ENCODE results near the gene PLCD4. TPM values are rescaled to one million over a fixed set of nuclear protein-coding genes. Genes with fewer than 3 reads are reported as not detected.
A peak's percentile ranks its signal among the peaks of the same experiment; 100 is the strongest.

Gene PLCD4
- total and polyA plus RNA-seq, 2 experiments from 2014 or later, result 1.3 to 1.6 TPM

DNA sequence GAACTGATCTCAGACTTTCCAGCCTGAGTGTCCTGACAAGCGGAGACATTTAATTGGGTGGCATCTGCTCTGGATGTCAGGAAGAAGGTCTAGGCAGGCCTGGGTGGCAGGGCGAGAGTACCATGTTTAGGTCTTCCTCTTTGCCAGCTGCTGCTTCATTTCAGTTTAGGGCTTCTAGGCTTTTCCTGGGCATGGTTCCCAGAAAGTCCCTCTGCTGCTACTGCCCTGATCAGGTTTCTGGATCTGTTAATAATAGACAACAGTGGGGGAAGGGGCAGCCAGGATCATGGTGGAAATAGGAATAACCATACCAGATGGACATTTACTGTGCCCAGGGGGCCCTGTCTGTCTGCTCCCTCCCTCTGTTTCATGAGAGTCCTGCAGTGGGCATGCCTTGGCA lies 2.3 kb upstream of the PLCD4 start:
- Histone ChIP-seq H3K36me3 (ENCODE audit: low read depth) (no peaks in the 10 kb centered on the region), H3K27me3 (replicated peaks; ENCODE audit: insufficient read depth) (no peaks in the 10 kb centered on the region), H2AFZ (no peak overlapping the region), H3K4me1 (ENCODE audit: insufficient read depth) (peaks cover 18% of the 10 kb centered on the region), H3K9me2 (ENCODE audit: insufficient read depth) (no peaks in the 10 kb centered on the region), H4K20me1 (ENCODE audit: insufficient read depth) (no peaks in the 10 kb centered on the region), H3K4me2 (ENCODE audit: unreplicated experiment) (no peak overlapping the region), H3K27ac (no peak overlapping the region), H3K79me2 (ENCODE audit: insufficient read depth) (no peaks in the 10 kb centered on the region), H3K9me3 (ENCODE audit: low read depth) (no peaks in the 10 kb centered on the region), H3F3A (ENCODE audit: insufficient read depth) (peaks cover 23% of the 10 kb centered on the region; the same call in 1 of the 2 replicates), H3K4me3 (no peak overlapping the region), H3K9ac (no peak overlapping the region)
- TF ChIP-seq EZH2phosphoT487 (IDR thresholded peaks at IDR 0.05; ENCODE audit: insufficient read depth, low read depth) (no peak), EZH2 (IDR thresholded peaks at IDR 0.05; ENCODE audit: insufficient read depth, poor library complexity, severe bottlenecking) (no peak)
- peak; percentile 26 for DNase-seq
- 83 to 86% methylated on average over 2 of the region's 2 CpGs for WGBS, 2 experiments (ENCODE audit: low coverage in 1 of 2, low lambda C conversion rate in 2 of 2, missing lambda C conversion rate in 2 of 2)
- in situ Hi-C loops (cut with MboI), result no loop called here

DNA sequence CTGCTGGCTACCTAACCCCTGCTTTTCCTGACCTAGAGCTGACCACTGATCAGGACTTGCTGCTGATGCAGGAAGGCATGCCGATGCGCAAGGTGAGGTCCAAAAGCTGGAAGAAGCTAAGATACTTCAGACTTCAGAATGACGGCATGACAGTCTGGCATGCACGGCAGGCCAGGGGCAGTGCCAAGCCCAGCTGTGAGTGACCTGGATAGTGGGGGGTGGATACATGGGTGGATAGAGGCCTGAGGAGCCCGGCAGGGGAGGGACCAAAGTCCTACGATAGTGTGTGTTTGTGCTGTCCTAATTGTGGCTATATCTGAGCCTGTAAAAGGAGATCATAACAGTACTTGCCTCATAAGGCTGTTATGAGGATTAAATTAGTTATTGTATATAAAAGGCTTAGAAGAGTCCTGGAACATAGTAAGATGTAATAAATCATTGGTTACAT lies 8.2 kb downstream of the PLCD4 start:
- WGBS, 2 experiments (ENCODE audit: low coverage in 1 of 2, low lambda C conversion rate in 2 of 2, missing lambda C conversion rate in 2 of 2), result 39 to 43% methylated on average over 6 of the region's 6 CpGs
- Histone ChIP-seq H3K79me2 (ENCODE audit: insufficient read depth) (no peaks in the 10 kb centered on the region), H3F3A (ENCODE audit: insufficient read depth) (no peaks in the 10 kb centered on the region), H4K20me1 (ENCODE audit: insufficient read depth) (no peaks in the 10 kb centered on the region), H3K9ac (no peak overlapping the region), H3K9me2 (ENCODE audit: insufficient read depth) (no peaks in the 10 kb centered on the region), H3K4me2 (ENCODE audit: unreplicated experiment) (no peak overlapping the region), H3K4me3 (no peak overlapping the region), H2AFZ (no peak overlapping the region), H3K36me3 (ENCODE audit: low read depth) (no peaks in the 10 kb centered on the region), H3K27me3 (replicated peaks; ENCODE audit: insufficient read depth) (no peaks in the 10 kb centered on the region), H3K4me1 (ENCODE audit: insufficient read depth) (no peaks in the 10 kb centered on the region), H3K27ac (no peak overlapping the region), H3K9me3 (ENCODE audit: low read depth) (no peaks in the 10 kb centered on the region)
- TF ChIP-seq EZH2 (IDR thresholded peaks at IDR 0.05; ENCODE audit: insufficient read depth, poor library complexity, severe bottlenecking), result no peak
- DNase-seq, result peak; percentile 18
- in situ Hi-C loops (cut with MboI), result no loop called here

DNA sequence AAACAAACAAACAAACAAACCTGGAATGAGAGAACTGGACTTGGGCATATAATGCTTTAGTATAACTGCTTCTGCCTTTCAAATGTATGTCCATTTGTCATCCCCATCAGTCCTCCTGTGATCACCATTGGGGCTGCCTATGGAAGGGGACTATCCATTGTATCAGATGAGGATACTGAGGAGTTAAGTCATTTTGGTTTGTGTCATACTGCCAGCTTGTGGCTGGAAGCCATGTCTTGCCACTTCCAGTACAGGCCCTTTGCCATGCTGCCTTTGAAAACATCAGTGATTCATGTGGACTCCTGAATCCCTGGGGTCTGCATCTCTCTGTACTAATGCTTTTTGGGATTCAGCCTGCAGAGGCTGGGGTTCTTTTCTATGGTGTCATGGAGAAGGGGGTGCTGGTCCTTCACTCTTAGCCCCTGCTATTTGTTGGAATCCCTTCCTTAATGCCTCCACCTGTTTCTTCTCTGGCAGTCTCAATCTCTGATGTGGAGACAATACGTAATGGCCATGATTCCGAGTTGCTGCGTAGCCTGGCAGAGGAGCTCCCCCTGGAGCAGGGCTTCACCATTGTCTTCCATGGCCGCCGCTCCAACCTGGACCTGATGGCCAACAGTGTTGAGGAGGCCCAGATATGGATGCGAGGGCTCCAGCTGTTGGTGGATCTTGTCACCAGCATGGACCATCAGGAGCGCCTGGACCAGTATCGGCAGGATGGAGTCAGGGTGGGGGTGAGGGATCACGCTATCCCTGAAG lies 10.6 kb downstream of the PLCD4 start:
- Histone ChIP-seq H3F3A (ENCODE audit: insufficient read depth) (no peaks in the 10 kb centered on the region), H3K4me3 (no peak overlapping the region), H3K9me2 (ENCODE audit: insufficient read depth) (no peaks in the 10 kb centered on the region), H3K9me3 (ENCODE audit: low read depth) (no peaks in the 10 kb centered on the region), H4K20me1 (ENCODE audit: insufficient read depth) (no peaks in the 10 kb centered on the region), H2AFZ (no peak overlapping the region), H3K27me3 (replicated peaks; ENCODE audit: insufficient read depth) (no peaks in the 10 kb centered on the region), H3K9ac (no peak overlapping the region), H3K27ac (no peak overlapping the region), H3K36me3 (ENCODE audit: low read depth) (no peaks in the 10 kb centered on the region), H3K4me1 (ENCODE audit: insufficient read depth) (no peaks in the 10 kb centered on the region), H3K4me2 (ENCODE audit: unreplicated experiment) (no peak overlapping the region), H3K79me2 (ENCODE audit: insufficient read depth) (no peaks in the 10 kb centered on the region)
- TF ChIP-seq EZH2phosphoT487 (IDR thresholded peaks at IDR 0.05; ENCODE audit: insufficient read depth, low read depth) (no peak), EZH2 (IDR thresholded peaks at IDR 0.05; ENCODE audit: insufficient read depth, poor library complexity, severe bottlenecking) (no peak)
- 86 to 88% methylated on average over 9 of the region's 9 CpGs for WGBS, 2 experiments (ENCODE audit: low coverage in 1 of 2, low lambda C conversion rate in 2 of 2, missing lambda C conversion rate in 2 of 2)
- in situ Hi-C loops (cut with MboI), result no loop called here
- peak; percentile 17 for DNase-seq

DNA sequence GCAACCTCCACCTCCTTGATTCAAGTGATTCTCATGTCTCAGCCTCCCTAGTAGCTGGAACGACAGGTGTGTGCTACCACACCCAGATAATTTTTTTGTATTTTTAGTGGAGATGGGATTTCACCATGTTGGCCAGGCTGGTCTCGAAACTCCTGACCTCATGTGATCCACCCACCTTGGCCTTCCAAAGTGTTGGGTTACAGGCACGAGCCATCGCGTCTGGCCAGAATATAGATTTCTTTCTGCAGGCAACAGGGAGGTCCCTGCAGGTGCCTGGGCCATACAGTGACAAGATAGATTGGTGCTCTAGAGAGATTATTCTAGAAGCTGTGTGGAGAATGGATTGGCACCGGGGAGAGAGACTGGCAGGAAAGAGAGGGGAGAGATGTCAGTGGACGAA lies 13.3 kb downstream of the PLCD4 start:
- H4K20me1 ChIP-seq (ENCODE audit: insufficient read depth), result no peaks in the 10 kb centered on the region
- no peaks in the 10 kb centered on the region for H3K4me1 ChIP-seq (ENCODE audit: insufficient read depth)
- no peaks in the 10 kb centered on the region for H3F3A ChIP-seq (ENCODE audit: insufficient read depth)
- 71% methylated on average over 7 of the region's 7 CpGs for WGBS, 2 experiments (ENCODE audit: low coverage in 1 of 2, low lambda C conversion rate in 2 of 2, missing lambda C conversion rate in 2 of 2)
- H3K4me2 ChIP-seq (ENCODE audit: unreplicated experiment), result no peak overlapping the region
- TF ChIP-seq EZH2phosphoT487 (IDR thresholded peaks at IDR 0.05; ENCODE audit: insufficient read depth, low read depth) (no peak), EZH2 (IDR thresholded peaks at IDR 0.05; ENCODE audit: insufficient read depth, poor library complexity, severe bottlenecking) (no peak)
- no peak overlapping the region for H2AFZ ChIP-seq
- no peaks in the 10 kb centered on the region for H3K9me3 ChIP-seq (ENCODE audit: low read depth)
- no peak overlapping the region for H3K27ac ChIP-seq
- no peaks in the 10 kb centered on the region for H3K27me3 ChIP-seq (replicated peaks; ENCODE audit: insufficient read depth)
- no peak overlapping the region for H3K4me3 ChIP-seq
- no peaks in the 10 kb centered on the region for H3K79me2 ChIP-seq (ENCODE audit: insufficient read depth)
- no peak overlapping the region for H3K9ac ChIP-seq
- H3K9me2 ChIP-seq (ENCODE audit: insufficient read depth), result no peaks in the 10 kb centered on the region
- in situ Hi-C loops (cut with MboI), result no loop called here
- no peak for DNase-seq
- no peaks in the 10 kb centered on the region for H3K36me3 ChIP-seq (ENCODE audit: low read depth)

Data from GM23248 (cell line).